H1 (cell line): Measurements from ENCODE around the gene RRH.

ENCODE experiments used
- EGR1 ChIP-seq: IDR thresholded peaks from 2 replicates; pipeline ENCODE4 v1.6.1; 2011; ENCODE audit warnings: low read depth, low read length, borderline replicate concordance
- EP300 ChIP-seq, 2 experiments: IDR thresholded peaks; 1 replicate in 1 of 2; 2 replicates in 1 of 2; pipeline ENCODE4 v1.6.1; 2011 to 2012; ENCODE audit warnings: low read depth in 2 of 2, low read length in 2 of 2, mild to moderate bottlenecking in 2 of 2, borderline replicate concordance in 1 of 2, inconsistent platforms in 1 of 2, moderate library complexity in 1 of 2
- EZH2 ChIP-seq: fragments of 200-600 bp; sonication (generic); IDR thresholded peaks from 2 replicates; pipeline ENCODE4 v1.7.1; 2012; ENCODE audit warnings: low read depth, mild to moderate bottlenecking, moderate library complexity, low read length, inconsistent platforms; ENCODE audit not compliant: severe bottlenecking
- KDM5A ChIP-seq: fragments of 200-600 bp; IDR thresholded peaks from 2 replicates; pipeline ENCODE4 v1.7.1; 2012; ENCODE audit warnings: mild to moderate bottlenecking, low read length, inconsistent platforms, mixed read lengths
- POLR2AphosphoS5 ChIP-seq: IDR thresholded peaks from 2 replicates; pipeline ENCODE4 v1.6.1; 2011; ENCODE audit warnings: low read depth, low read length
- RFX5 ChIP-seq: IDR thresholded peaks from 2 replicates; pipeline ENCODE4 v1.6.1; 2011; ENCODE audit warnings: low read depth, low read length, improper control_type of control experiment, borderline replicate concordance
- SAP30 ChIP-seq: fragments of 300-600 bp; sonication (generic); IDR thresholded peaks from 2 replicates; pipeline ENCODE4 v1.7.1; 2012; ENCODE audit warnings: low read length, moderate library complexity, mild to moderate bottlenecking, inconsistent platforms; ENCODE audit not compliant: insufficient read depth, insufficient replicate concordance
- SUZ12 ChIP-seq: fragments of 200-600 bp; sonication (generic); IDR thresholded peaks from 2 replicates; pipeline ENCODE4 v1.6.1; 2012; ENCODE audit warnings: mild to moderate bottlenecking, inconsistent platforms, low read length, moderate library complexity, mixed read lengths
- TEAD4 ChIP-seq: IDR thresholded peaks from 2 replicates; pipeline ENCODE4 v1.6.1; 2012; ENCODE audit warnings: low read depth, low read length, inconsistent platforms, mixed read lengths
- ZNF274 ChIP-seq: IDR thresholded peaks from 2 replicates; pipeline ENCODE4 v1.7.0; 2012; ENCODE audit warnings: low read length, borderline replicate concordance; ENCODE audit errors: extremely low read depth
- TF ChIP-seq, protein P1 (sequence below), 3 experiments: IDR thresholded peaks; 1 replicate in 2 of 3; 2 replicates in 1 of 3; pipeline versions ENCODE4 v1.5.1 to v1.6.1; 2011; ENCODE audit warnings: low read length in 3 of 3, mild to moderate bottlenecking in 3 of 3, inconsistent platforms in 2 of 3, low read depth in 1 of 3, moderate library complexity in 1 of 3; ENCODE audit not compliant: insufficient read depth in 1 of 3; ENCODE audit errors: control extremely low read depth in 1 of 3
- TF ChIP-seq, protein P2 (sequence below): IDR thresholded peaks from 2 replicates; pipeline ENCODE4 v1.6.1; 2012; ENCODE audit warnings: inconsistent platforms

DNA sequence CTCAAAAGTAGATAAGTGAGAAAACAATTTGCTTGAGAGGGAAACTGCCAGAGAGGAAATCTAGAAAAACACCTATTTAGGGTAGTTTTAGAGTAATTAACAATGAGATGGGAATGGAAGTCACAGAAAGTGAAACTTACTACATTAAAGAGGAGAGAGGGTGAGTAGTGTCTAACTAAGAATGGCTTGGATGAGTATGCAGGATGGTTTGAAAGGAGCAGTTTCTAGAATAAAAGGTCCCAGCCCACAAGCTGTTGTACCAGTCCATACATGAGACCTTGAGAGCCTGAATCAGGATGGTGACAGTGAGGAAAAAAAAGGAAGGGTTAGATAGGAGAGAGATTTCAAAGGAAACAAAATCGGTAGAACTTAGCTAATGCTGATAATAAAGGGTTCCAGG lies 10.9 kb upstream of the RRH start:
- no peak for TF ChIP-seq EP300 (IDR thresholded peaks at IDR 0.05; ENCODE audit: borderline replicate concordance in 1 of 2, low read depth in 2 of 2, low read length in 2 of 2)
- no peak for TF ChIP-seq SAP30
- no peak for TF ChIP-seq EGR1
- no peak for TF ChIP-seq RFX5
- TF ChIP-seq KDM5A = no peak
- TF ChIP-seq EZH2 = no peak
- TF ChIP-seq, protein P1, sequence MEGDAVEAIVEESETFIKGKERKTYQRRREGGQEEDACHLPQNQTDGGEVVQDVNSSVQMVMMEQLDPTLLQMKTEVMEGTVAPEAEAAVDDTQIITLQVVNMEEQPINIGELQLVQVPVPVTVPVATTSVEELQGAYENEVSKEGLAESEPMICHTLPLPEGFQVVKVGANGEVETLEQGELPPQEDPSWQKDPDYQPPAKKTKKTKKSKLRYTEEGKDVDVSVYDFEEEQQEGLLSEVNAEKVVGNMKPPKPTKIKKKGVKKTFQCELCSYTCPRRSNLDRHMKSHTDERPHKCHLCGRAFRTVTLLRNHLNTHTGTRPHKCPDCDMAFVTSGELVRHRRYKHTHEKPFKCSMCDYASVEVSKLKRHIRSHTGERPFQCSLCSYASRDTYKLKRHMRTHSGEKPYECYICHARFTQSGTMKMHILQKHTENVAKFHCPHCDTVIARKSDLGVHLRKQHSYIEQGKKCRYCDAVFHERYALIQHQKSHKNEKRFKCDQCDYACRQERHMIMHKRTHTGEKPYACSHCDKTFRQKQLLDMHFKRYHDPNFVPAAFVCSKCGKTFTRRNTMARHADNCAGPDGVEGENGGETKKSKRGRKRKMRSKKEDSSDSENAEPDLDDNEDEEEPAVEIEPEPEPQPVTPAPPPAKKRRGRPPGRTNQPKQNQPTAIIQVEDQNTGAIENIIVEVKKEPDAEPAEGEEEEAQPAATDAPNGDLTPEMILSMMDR (IDR thresholded peaks at IDR 0.05; ENCODE audit: control extremely low read depth in 1 of 3, insufficient read depth in 1 of 3, low read depth in 1 of 3, low read length in 3 of 3) = no peak
- TF ChIP-seq ZNF274 = no peak
- TF ChIP-seq, protein P2, sequence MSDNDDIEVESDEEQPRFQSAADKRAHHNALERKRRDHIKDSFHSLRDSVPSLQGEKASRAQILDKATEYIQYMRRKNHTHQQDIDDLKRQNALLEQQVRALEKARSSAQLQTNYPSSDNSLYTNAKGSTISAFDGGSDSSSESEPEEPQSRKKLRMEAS = no peak
- no peak for TF ChIP-seq SUZ12
- no peak for TF ChIP-seq POLR2AphosphoS5
- TF ChIP-seq TEAD4 = no peak
